GM12892 (cell line): ENCODE measurements around the gene CCL28.

Experiments
- DNase-seq: peaks from one replicate; pipeline ENCODE4 v3.0.0; 2011; ENCODE audit not compliant: insufficient read length
- FAIRE-seq: peaks from 2 replicates; lab custom pipeline; 2011; peaks lifted over from hg19 to GRCh38; lab: Jason Lieb, UNC
- POLR2A ChIP-seq: IDR thresholded peaks from 2 replicates; pipeline ENCODE4 v1.6.1; 2011; ENCODE audit warnings: low read depth, low read length, control low read depth
- POLR2AphosphoS5 ChIP-seq: IDR thresholded peaks from 2 replicates; pipeline ENCODE4 v1.6.1; 2011; ENCODE audit warnings: low read depth, low read length, control low read depth
- TAF1 ChIP-seq: IDR thresholded peaks from 2 replicates; pipeline ENCODE4 v1.6.1; 2011; ENCODE audit warnings: low read depth, mild to moderate bottlenecking, control low read depth, low read length, borderline replicate concordance

CCL28 gene

GRCh38 chr5:43338862-43339261, 73.3 kb downstream of the CCL28 start:
- no peak for FAIRE-seq
- no peak for TF ChIP-seq POLR2AphosphoS5
- TF ChIP-seq TAF1: no peak
- DNase-seq: no peak

DNA sequence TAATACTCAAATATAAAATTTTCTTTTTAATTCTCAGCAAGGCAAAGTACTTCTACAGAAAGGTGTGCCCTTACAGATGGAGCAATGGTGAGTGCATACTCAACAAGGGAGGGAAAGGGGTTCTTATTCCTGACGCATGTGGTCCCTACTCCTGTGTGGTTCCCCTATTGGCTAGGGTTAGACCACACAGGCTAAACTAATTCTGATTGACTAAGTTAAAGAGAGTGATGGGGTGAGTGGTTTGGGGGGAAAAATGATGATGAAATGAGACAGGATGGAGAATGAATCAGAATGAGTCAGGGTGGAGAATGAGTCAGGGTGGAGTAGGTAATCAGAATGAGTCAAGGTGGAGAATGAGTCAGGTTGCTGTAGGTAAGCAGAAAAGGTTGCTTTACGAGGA, 76.0 kb downstream of the CCL28 start:
- no peak for FAIRE-seq
- TF ChIP-seq POLR2A: no peak
- DNase-seq: no peak

- TF ChIP-seq TAF1: no peak
- TF ChIP-seq POLR2AphosphoS5: no peak
- TF ChIP-seq POLR2A: no peak
- FAIRE-seq (no peak), DNase-seq (no peak)
These were observed 76.5 kb downstream of the CCL28 start for GRCh38 chr5:43335681-43336080.

GRCh38 chr5:43332401-43332800, 79.8 kb downstream of the CCL28 start:
- TF ChIP-seq POLR2A (no peak), TAF1 (no peak), POLR2AphosphoS5 (no peak)
- no peak for DNase-seq
- FAIRE-seq: no peak
